GM12873 (cell line): Measurements from ENCODE around the gene STK24.

Experiments
- CTCF ChIP-seq: IDR thresholded peaks from 2 replicates; pipeline ENCODE4 v1.5.1; 2012; ENCODE audit warnings: low read depth, mild to moderate bottlenecking, moderate library complexity, low read length, control low read depth; ENCODE audit not compliant: insufficient read depth; ENCODE audit errors: missing control alignments

The STK24 gene

GRCh38 chr13:98509271-98510155 is 67.4 kb downstream of the STK24 start:
- no peak for TF ChIP-seq CTCF

- no peak for TF ChIP-seq CTCF
Measured at GRCh38 chr13:98508685-98509084, 68.2 kb downstream of the STK24 start.

GRCh38 chr13:98508280-98508679 is 68.6 kb downstream of the STK24 start:
- TF ChIP-seq CTCF, result no peak

GRCh38 chr13:98507282-98507797 is 69.6 kb downstream of the STK24 start:
- TF ChIP-seq CTCF, result no peak

GRCh38 chr13:98506728-98507230 is 70.1 kb downstream of the STK24 start:
- TF ChIP-seq CTCF, result no peak

- no peak for TF ChIP-seq CTCF
Measured at GRCh38 chr13:98506322-98506721, 70.6 kb downstream of the STK24 start.

- no peak for TF ChIP-seq CTCF
Measured at GRCh38 chr13:98505217-98505616, 71.7 kb downstream of the STK24 start.
